ENCODE measurements around the gene APLP2. TPM values are rescaled to one million over a fixed set of nuclear protein-coding genes. Genes with fewer than 3 reads are reported as not detected.
A peak's percentile ranks its signal among the peaks of the same experiment; 100 is the strongest.

APLP2 gene
- total RNA-seq, 1 experiment from 2014 or later: 345 TPM

DNA sequence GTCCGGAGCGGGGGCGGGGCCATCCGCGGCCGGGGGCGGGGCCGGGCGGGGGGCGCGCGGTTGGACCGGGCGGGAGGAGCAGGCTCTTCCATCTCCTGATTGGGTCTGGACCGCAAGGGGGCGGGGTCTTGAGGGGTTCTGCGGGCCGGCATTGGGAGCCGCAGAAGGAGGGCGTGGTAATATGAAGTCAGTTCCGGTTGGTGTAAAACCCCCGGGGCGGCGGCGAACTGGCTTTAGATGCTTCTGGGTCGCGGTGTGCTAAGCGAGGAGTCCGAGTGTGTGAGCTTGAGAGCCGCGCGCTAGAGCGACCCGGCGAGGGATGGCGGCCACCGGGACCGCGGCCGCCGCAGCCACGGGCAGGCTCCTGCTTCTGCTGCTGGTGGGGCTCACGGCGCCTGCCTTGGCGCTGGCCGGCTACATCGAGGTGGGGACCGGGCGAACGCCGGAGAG, at the start of gene APLP2 (continued):
- TF ChIP-seq MXD4 (CRISPR knock-in tag; IDR thresholded peaks at IDR 0.05; ENCODE audit: borderline replicate concordance): no peak
- TF ChIP-seq, protein P1, sequence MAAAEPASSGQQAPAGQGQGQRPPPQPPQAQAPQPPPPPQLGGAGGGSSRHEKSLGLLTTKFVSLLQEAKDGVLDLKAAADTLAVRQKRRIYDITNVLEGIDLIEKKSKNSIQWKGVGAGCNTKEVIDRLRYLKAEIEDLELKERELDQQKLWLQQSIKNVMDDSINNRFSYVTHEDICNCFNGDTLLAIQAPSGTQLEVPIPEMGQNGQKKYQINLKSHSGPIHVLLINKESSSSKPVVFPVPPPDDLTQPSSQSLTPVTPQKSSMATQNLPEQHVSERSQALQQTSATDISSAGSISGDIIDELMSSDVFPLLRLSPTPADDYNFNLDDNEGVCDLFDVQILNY (CRISPR knock-in tag; IDR thresholded peaks at IDR 0.05): no peak
- TF ChIP-seq, protein P2, sequence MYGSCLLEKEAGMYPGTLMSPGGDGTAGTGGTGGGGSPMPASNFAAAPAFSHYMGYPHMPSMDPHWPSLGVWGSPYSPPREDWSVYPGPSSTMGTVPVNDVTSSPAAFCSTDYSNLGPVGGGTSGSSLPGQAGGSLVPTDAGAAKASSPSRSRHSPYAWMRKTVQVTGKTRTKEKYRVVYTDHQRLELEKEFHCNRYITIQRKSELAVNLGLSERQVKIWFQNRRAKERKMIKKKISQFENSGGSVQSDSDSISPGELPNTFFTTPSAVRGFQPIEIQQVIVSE (CRISPR knock-in tag; IDR thresholded peaks at IDR 0.05; ENCODE audit: borderline replicate concordance): no peak
- no peak for TF ChIP-seq ATF1 (CRISPR knock-in tag; IDR thresholded peaks at IDR 0.05)
- TF ChIP-seq FOXK1 (CRISPR knock-in tag; IDR thresholded peaks at IDR 0.05): no peak
- TF ChIP-seq TEAD1 (CRISPR knock-in tag; IDR thresholded peaks at IDR 0.05): peak; percentile 56; the same call in 1 of the 2 replicates
- TF ChIP-seq, protein P3, sequence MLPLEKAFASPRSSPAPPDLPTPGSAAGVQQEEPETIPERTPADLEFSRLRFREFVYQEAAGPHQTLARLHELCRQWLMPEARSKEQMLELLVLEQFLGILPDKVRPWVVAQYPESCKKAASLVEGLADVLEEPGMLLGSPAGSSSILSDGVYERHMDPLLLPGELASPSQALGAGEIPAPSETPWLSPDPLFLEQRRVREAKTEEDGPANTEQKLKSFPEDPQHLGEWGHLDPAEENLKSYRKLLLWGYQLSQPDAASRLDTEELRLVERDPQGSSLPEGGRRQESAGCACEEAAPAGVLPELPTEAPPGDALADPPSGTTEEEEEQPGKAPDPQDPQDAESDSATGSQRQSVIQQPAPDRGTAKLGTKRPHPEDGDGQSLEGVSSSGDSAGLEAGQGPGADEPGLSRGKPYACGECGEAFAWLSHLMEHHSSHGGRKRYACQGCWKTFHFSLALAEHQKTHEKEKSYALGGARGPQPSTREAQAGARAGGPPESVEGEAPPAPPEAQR (CRISPR knock-in tag; IDR thresholded peaks at IDR 0.05): no peak
- TF ChIP-seq RELA (CRISPR knock-in tag; IDR thresholded peaks at IDR 0.05; ENCODE audit: borderline replicate concordance): no peak
- 0 out of 2 replicates have a peak, but pooled peaks have one; percentile 34 for TF ChIP-seq TEAD4 (CRISPR knock-in tag; IDR thresholded peaks at IDR 0.05)
- TF ChIP-seq, protein P4, sequence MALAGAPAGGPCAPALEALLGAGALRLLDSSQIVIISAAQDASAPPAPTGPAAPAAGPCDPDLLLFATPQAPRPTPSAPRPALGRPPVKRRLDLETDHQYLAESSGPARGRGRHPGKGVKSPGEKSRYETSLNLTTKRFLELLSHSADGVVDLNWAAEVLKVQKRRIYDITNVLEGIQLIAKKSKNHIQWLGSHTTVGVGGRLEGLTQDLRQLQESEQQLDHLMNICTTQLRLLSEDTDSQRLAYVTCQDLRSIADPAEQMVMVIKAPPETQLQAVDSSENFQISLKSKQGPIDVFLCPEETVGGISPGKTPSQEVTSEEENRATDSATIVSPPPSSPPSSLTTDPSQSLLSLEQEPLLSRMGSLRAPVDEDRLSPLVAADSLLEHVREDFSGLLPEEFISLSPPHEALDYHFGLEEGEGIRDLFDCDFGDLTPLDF (CRISPR knock-in tag; IDR thresholded peaks at IDR 0.05): no peak
- TF ChIP-seq, protein P5, sequence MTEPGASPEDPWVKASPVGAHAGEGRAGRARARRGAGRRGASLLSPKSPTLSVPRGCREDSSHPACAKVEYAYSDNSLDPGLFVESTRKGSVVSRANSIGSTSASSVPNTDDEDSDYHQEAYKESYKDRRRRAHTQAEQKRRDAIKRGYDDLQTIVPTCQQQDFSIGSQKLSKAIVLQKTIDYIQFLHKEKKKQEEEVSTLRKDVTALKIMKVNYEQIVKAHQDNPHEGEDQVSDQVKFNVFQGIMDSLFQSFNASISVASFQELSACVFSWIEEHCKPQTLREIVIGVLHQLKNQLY (CRISPR knock-in tag; IDR thresholded peaks at IDR 0.05): no peak
- TF ChIP-seq TCF7 (CRISPR knock-in tag; IDR thresholded peaks at IDR 0.05; ENCODE audit: low read depth): no peak
- TF ChIP-seq NR2C2 (CRISPR knock-in tag; IDR thresholded peaks at IDR 0.05): no peak
- TF ChIP-seq, protein P6, sequence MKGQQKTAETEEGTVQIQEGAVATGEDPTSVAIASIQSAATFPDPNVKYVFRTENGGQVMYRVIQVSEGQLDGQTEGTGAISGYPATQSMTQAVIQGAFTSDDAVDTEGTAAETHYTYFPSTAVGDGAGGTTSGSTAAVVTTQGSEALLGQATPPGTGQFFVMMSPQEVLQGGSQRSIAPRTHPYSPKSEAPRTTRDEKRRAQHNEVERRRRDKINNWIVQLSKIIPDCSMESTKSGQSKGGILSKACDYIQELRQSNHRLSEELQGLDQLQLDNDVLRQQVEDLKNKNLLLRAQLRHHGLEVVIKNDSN (CRISPR knock-in tag; IDR thresholded peaks at IDR 0.05): peak; percentile 46; the same call in 1 of the 2 replicates
- no peak for TF ChIP-seq ZNF121 (CRISPR knock-in tag; IDR thresholded peaks at IDR 0.05)
- no peak for TF ChIP-seq NR1H2 (CRISPR knock-in tag; IDR thresholded peaks at IDR 0.05)
- TF ChIP-seq, protein P7, sequence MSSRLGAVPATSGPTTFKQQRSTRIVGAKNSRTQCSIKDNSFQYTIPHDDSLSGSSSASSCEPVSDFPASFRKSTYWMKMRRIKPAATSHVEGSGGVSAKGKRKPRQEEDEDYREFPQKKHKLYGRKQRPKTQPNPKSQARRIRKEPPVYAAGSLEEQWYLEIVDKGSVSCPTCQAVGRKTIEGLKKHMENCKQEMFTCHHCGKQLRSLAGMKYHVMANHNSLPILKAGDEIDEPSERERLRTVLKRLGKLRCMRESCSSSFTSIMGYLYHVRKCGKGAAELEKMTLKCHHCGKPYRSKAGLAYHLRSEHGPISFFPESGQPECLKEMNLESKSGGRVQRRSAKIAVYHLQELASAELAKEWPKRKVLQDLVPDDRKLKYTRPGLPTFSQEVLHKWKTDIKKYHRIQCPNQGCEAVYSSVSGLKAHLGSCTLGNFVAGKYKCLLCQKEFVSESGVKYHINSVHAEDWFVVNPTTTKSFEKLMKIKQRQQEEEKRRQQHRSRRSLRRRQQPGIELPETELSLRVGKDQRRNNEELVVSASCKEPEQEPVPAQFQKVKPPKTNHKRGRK (CRISPR knock-in tag; IDR thresholded peaks at IDR 0.05; ENCODE audit: borderline replicate concordance): no peak
- TF ChIP-seq, protein P8, sequence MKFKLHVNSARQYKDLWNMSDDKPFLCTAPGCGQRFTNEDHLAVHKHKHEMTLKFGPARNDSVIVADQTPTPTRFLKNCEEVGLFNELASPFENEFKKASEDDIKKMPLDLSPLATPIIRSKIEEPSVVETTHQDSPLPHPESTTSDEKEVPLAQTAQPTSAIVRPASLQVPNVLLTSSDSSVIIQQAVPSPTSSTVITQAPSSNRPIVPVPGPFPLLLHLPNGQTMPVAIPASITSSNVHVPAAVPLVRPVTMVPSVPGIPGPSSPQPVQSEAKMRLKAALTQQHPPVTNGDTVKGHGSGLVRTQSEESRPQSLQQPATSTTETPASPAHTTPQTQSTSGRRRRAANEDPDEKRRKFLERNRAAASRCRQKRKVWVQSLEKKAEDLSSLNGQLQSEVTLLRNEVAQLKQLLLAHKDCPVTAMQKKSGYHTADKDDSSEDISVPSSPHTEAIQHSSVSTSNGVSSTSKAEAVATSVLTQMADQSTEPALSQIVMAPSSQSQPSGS (CRISPR knock-in tag; IDR thresholded peaks at IDR 0.05; ENCODE audit: borderline replicate concordance, low read depth): no peak
- TF ChIP-seq, protein P9, sequence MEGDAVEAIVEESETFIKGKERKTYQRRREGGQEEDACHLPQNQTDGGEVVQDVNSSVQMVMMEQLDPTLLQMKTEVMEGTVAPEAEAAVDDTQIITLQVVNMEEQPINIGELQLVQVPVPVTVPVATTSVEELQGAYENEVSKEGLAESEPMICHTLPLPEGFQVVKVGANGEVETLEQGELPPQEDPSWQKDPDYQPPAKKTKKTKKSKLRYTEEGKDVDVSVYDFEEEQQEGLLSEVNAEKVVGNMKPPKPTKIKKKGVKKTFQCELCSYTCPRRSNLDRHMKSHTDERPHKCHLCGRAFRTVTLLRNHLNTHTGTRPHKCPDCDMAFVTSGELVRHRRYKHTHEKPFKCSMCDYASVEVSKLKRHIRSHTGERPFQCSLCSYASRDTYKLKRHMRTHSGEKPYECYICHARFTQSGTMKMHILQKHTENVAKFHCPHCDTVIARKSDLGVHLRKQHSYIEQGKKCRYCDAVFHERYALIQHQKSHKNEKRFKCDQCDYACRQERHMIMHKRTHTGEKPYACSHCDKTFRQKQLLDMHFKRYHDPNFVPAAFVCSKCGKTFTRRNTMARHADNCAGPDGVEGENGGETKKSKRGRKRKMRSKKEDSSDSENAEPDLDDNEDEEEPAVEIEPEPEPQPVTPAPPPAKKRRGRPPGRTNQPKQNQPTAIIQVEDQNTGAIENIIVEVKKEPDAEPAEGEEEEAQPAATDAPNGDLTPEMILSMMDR (IDR thresholded peaks at IDR 0.05): no peak
- TF ChIP-seq, protein P10, sequence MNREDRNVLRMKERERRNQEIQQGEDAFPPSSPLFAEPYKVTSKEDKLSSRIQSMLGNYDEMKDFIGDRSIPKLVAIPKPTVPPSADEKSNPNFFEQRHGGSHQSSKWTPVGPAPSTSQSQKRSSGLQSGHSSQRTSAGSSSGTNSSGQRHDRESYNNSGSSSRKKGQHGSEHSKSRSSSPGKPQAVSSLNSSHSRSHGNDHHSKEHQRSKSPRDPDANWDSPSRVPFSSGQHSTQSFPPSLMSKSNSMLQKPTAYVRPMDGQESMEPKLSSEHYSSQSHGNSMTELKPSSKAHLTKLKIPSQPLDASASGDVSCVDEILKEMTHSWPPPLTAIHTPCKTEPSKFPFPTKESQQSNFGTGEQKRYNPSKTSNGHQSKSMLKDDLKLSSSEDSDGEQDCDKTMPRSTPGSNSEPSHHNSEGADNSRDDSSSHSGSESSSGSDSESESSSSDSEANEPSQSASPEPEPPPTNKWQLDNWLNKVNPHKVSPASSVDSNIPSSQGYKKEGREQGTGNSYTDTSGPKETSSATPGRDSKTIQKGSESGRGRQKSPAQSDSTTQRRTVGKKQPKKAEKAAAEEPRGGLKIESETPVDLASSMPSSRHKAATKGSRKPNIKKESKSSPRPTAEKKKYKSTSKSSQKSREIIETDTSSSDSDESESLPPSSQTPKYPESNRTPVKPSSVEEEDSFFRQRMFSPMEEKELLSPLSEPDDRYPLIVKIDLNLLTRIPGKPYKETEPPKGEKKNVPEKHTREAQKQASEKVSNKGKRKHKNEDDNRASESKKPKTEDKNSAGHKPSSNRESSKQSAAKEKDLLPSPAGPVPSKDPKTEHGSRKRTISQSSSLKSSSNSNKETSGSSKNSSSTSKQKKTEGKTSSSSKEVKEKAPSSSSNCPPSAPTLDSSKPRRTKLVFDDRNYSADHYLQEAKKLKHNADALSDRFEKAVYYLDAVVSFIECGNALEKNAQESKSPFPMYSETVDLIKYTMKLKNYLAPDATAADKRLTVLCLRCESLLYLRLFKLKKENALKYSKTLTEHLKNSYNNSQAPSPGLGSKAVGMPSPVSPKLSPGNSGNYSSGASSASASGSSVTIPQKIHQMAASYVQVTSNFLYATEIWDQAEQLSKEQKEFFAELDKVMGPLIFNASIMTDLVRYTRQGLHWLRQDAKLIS (CRISPR knock-in tag; IDR thresholded peaks at IDR 0.05; ENCODE audit: borderline replicate concordance): no peak
- TF ChIP-seq NFATC4 (CRISPR knock-in tag; IDR thresholded peaks at IDR 0.05): no peak
- TF ChIP-seq FOXJ3 (CRISPR knock-in tag; IDR thresholded peaks at IDR 0.05; ENCODE audit: borderline replicate concordance): no peak

All from WTC11 (cell line).